HG03095 (cell line): Measurements from ENCODE around the gene MIB1.
A peak's percentile ranks its signal among the peaks of the same experiment; 100 is the strongest.
"Not testable (repeated sequence)": the region's sequence is repeated elsewhere in the genome, so short reads cannot be mapped to it uniquely, and the experiment has no call there.

Experiments
- ATAC-seq: cut with Tn5 transposase; IDR thresholded peaks from one replicate; pipeline ENCODE4 v1.9.1; 2021; ENCODE audit warnings: moderate library complexity; ENCODE audit not compliant: unreplicated experiment

Gene MIB1

GRCh38 chr18:21743166-21743832, 2.7 kb downstream of the MIB1 start:
- ATAC-seq, result no peak

DNA sequence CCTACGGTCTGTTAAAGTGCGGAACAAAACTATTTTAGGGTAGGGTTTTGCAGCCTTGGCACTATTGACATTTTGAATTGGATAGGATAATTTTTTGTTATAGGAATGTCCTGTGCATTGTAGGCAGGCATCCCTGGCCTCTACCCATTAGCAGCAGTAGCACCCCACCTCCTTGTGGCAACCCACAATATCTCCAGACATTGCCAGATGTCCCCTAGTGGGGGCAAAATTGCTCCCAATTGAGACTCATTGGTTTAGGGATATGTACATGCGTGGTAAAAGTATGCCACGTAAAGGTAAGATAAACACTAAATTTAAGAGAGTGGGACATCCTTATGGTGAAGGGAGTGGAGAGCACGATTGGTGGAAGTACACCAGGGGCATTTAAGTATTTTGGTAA, 4.6 kb downstream of the MIB1 start:
- no peak for ATAC-seq

DNA sequence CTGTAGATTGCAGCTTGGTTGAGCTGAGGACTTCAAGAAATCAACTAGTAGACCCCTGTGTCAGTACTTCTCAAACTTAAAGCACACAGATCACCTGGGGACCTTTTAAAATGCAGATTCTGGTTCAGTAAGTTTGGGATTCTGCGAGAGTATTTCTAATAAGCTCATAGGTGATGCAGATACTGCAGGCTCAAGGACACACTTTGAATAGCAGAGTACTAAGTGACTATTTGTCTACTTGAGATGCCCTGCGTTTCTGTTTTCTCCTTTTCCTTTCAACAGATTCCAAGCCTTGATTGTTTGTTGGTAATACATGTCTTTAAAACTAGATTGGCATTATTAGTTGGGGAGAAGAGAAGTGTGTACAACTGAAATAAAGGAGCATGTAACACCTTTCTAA, 6.7 kb downstream of the MIB1 start:
- ATAC-seq, result no peak

GRCh38 chr18:21747764-21748693, 7.4 kb downstream of the MIB1 start:
- no peak for ATAC-seq

DNA sequence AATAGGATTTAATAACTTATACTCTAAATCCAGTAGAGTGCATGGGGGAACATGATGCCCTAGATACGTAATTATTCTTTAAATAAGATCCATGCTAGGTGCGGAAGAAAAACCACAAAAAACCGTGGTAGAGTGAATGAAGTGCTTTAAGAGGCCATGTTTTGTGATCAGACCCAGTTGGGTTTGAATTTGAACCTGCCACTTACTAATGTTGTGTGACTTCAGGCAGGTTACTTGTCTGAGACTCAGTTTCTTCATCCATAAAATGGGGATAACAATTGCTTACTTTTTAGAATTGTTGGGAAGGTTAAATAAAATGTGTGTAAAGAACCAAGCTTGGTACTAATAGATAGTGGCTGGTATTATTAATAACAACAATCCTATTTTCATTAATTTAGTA, 17.2 kb downstream of the MIB1 start:
- ATAC-seq, result no peak

DNA sequence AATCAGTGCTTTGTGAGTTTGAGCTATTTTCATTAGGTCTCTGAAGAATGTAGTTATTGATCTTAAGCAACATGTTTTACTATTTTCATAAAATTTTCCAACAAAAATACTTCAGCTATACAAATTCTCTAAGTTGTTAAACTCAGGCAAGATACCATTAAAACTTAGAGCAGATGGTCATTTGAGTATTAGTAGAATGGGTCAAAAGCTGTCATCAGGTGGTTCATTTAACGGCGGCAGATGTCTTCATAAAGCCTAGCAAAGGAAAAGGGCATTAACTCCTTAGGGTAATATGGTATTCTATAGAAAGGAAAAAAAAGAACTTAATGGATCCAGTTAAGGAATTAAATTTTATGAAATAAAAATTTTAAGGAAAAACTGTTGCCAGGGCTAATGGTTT, 19.2 kb downstream of the MIB1 start:
- ATAC-seq, result no peak

GRCh38 chr18:21760321-21760720, 19.7 kb downstream of the MIB1 start:
- ATAC-seq, result no peak

- no peak for ATAC-seq
Observed at GRCh38 chr18:21761471-21762115, 21.0 kb downstream of the MIB1 start.

GRCh38 chr18:21762181-21762772, 21.7 kb downstream of the MIB1 start:
- no peak for ATAC-seq

DNA sequence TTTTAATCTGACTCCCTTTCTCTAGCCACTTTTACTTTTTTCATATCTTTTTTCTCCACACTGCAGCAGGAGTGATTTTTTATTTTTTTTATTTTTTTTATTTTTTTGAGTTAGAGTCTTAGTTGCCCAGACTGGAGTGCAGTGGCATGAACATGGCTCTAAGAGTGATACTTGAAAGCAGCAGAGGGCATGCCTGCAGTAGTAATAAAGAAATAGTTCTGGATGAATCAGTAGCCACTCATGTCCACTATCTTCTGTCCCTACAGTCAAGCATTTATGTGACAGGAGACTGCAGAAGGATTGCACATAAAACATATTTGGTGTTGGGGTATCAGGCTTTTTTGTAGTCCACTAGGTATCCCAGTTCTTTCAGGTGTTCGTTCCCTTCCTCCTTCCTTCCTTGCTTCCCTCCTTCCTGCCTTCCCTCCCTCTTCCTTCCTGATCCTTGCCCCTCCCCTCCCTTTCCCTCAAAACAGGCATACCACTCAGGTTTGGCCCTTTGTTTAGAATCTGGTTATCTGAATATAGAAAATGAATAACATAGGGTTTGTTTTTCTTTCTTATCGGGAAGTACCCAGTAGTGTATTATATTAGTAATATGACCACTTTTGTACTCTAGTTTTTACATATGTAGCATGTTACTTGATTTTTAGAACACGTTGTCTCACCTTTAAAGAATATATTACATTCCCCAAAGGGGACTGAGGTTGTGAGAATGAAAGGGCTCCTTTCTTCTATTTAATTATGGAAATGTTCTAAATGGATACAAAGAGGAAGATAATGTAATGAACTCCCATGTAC, 23.5 kb downstream of the MIB1 start:
- ATAC-seq, result no peak

GRCh38 chr18:21769206-21769605, 28.6 kb downstream of the MIB1 start:
- no peak for ATAC-seq

- no peak for ATAC-seq
Observed at GRCh38 chr18:21774722-21775121, 34.1 kb downstream of the MIB1 start.

- peak; percentile 73 for ATAC-seq
Observed at GRCh38 chr18:21777814-21778213, 37.2 kb downstream of the MIB1 start.

DNA sequence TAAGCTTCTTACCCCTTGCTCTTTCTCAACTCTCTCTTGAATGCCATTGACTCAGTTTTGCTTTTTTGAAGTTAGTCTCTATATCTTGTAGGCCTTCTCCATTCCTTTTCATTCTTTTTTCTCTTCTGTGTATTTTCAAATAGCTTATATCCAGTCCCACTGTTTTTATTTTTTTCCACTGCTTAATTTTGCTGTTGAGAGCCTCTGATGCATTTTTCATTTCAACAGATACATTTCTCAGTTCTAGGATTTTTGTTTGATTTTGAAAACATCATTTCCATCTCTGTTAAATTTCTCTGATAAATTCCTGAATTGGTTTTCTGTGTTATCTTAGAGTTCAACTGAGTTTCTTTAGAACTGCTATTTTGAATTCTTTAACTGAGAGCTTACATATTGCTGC, 45.9 kb downstream of the MIB1 start:
- no peak for ATAC-seq

DNA sequence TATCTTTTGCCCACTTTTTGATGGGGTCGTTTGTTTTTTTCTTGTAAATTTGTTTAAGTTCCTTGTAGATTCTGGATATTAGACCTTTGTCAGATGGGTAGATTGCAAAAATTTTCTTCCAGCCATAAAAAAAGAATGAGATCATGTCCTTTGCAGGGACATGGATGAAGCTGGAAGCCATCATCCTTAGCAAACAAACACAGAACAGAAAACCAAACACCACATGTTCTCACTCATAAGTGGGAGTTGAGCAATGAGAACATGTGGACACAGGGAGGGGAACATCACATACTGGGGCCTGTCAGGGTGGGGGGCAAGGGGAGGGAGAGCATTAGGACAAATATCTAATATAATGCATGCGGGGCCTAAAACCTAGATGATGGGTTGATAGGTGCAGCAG, 55.5 kb downstream of the MIB1 start:
- not testable (repeated sequence) for ATAC-seq

DNA sequence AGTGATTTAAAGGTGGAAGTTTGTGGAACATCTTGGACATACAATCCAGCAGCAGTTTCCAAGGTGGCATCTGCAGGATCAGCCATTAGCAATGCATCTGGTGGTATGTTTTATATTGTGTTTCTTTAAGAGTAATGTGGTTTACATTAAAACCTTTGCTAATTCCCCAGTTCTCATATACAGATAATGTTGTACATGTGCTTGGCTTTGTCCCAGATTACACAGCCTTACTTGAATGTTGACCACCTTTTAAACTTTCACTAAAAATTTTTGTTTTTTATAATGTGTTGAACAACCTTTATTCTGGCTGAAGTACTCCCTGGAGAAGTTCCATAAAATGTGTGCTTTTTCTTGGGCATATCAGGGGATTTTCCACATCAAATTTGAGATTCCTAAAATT, 57.5 kb downstream of the MIB1 start:
- ATAC-seq, result no peak

DNA sequence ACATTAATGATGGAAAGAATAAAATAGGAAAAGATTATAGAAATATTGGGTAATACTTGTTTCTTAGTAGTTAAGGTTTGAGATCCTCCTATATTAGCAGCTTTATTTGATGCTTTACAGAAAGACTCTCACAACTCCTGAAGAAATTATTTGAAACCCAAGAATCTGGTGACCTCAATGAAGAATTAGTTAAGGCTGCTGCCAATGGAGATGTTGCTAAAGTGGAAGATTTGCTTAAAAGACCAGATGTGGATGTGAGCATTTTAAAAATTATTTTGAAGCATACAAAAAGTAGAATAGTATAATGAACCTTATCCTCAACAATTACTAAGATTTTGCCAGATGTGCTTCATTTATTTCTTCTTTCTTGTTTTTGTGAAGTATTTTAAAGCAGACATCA, 59.1 kb downstream of the MIB1 start:
- ATAC-seq, result no peak

- ATAC-seq, result no peak
Observed at GRCh38 chr18:21803495-21803894, 62.9 kb downstream of the MIB1 start.

GRCh38 chr18:21805771-21806366, 65.3 kb downstream of the MIB1 start:
- no peak for ATAC-seq

DNA sequence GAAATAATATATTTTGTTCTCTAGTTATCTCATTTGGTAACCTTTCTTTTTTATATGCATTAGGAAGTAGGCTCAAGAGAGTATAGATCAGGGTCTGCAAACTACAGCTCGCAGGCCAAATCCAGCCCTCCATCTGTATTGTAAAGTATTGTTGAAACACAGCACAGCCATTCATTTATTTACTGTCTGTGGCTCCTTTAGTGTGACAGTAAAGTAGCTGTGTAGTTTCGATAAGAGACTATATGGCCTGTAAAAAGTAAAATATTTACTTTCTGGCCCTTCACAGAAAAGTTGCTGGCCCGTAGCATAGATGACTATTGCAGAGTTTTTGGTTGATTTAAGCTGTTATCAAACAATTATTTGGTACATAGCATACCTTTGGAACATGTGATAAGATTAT, 67.6 kb downstream of the MIB1 start:
- no peak for ATAC-seq
